Omental fat pad (tissue), 4 donors: ENCODE data around the gene CDC42BPB. TPM values are rescaled to one million over a fixed set of nuclear protein-coding genes. Genes with fewer than 3 reads are reported as not detected.

ENCODE experiments used
- ATAC-seq: fragments of 150-250 bp; one replicate; pipeline ENCODE4 v1.9.1; 2016; ENCODE audit warnings: mild to moderate bottlenecking, moderate library complexity; ENCODE audit not compliant: low FRiP score
- DNase-seq: peaks from one replicate; pipeline ENCODE4 v3.0.0-alpha.2; 2019; ENCODE audit warnings: low spot score
- CTCF ChIP-seq, 3 donors: fragments of 450-650 bp; IDR thresholded peaks; one replicate each; pipeline ENCODE4 v1.5.1; 2016 to 2017; ENCODE audit warnings: antibody characterized with exemption in 3 of 3, mild to moderate bottlenecking in 3 of 3, moderate library complexity in 2 of 3
- total RNA-seq, 4 donors: library from RNA; depleted of rRNA; stranded (reverse); fragments of >200 nt; gene quantifications; one replicate each; pipeline ENCODE4 v1.1.0, GENCODE V29; 2016

CDC42BPB gene
- total RNA-seq, 4 donors from 2014 or later: 63.7 to 131 (median 113) TPM

DNA sequence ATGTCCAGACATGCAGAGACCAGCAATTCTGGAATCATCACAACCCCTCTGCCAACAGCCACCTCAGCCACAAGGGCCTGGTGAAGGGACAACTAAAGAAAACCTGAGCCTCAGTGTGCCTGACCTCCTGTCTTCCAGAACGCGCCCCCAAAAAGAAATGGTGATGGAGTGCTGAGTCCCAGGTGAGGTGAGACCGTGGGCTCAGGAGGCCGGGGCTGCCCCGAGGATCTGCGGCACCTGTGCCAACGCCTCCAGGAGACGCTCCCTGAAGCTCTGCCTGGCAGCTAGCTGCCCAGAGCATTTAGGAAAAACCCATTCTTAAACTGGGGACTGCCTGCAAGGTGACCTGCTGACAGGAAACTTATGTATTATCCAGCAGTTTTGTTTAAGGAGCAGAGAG is 51.2 kb downstream of the CDC42BPB start:
- ATAC-seq: no peak
- no peak for TF ChIP-seq CTCF (IDR thresholded peaks at IDR 0.05)
- DNase-seq: no peak

GRCh38 chr14:103003850-103004249 is 53.5 kb downstream of the CDC42BPB start:
- TF ChIP-seq CTCF (IDR thresholded peaks at IDR 0.05): no peak
- DNase-seq: no peak
- ATAC-seq: no peak

GRCh38 chr14:103003351-103003615 is 54.1 kb downstream of the CDC42BPB start:
- no peak for TF ChIP-seq CTCF (IDR thresholded peaks at IDR 0.05)
- ATAC-seq (no peak), DNase-seq (no peak)

- DNase-seq (no peak), ATAC-seq (no peak)
- TF ChIP-seq CTCF (IDR thresholded peaks at IDR 0.05): no peak
Measured at GRCh38 chr14:103002578-103003350, 54.6 kb downstream of the CDC42BPB start.

GRCh38 chr14:103001651-103002396 is 55.5 kb downstream of the CDC42BPB start:
- no peak for TF ChIP-seq CTCF (IDR thresholded peaks at IDR 0.05)
- DNase-seq: no peak
- ATAC-seq: no peak

DNA sequence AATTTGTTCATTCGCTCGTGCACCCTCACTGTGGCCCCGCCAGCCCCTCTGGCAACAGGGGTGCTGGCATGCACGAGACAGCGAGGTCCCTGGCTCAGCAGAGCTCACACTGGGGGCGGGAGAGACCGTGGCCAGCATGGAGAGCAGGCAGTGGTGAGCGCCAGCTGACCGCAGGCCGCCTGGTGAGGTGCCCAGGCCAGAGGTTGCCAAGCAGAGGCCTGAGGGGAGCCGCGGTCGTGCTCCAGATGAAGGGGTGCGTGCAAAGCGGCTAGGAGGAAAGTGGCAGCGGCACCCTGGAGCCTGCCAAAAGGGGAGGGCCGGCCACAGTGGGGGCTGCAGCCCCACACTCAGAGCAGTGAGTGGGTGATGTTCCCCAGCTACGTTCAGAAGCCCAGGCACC is 56.1 kb downstream of the CDC42BPB start:
- no peak for TF ChIP-seq CTCF (IDR thresholded peaks at IDR 0.05)
- no peak for ATAC-seq
- no peak for DNase-seq
